Activated T-cell treated with anti-CD3 and anti-CD28 coated beads, Interleukin-2, amount 50 U/mL, for 1 hour (primary cell): ENCODE measurements around the gene LHB.

Experiments used
- DNase-seq: peaks from one replicate; pipeline ENCODE4 v3.0.0-alpha.2; 2020

Gene LHB

GRCh38 chr19:48970923-48971395 is 45.9 kb downstream of the LHB start:
- peak; percentile 83 for DNase-seq

- DNase-seq, result no peak
These were observed 46.6 kb downstream of the LHB start for GRCh38 chr19:48970139-48970766.

- no peak for DNase-seq
These were observed 47.4 kb downstream of the LHB start for GRCh38 chr19:48969276-48970138.

GRCh38 chr19:48968813-48969218 is 48.1 kb downstream of the LHB start:
- DNase-seq, result no peak

GRCh38 chr19:48968179-48968661 is 48.7 kb downstream of the LHB start:
- no peak for DNase-seq

DNA sequence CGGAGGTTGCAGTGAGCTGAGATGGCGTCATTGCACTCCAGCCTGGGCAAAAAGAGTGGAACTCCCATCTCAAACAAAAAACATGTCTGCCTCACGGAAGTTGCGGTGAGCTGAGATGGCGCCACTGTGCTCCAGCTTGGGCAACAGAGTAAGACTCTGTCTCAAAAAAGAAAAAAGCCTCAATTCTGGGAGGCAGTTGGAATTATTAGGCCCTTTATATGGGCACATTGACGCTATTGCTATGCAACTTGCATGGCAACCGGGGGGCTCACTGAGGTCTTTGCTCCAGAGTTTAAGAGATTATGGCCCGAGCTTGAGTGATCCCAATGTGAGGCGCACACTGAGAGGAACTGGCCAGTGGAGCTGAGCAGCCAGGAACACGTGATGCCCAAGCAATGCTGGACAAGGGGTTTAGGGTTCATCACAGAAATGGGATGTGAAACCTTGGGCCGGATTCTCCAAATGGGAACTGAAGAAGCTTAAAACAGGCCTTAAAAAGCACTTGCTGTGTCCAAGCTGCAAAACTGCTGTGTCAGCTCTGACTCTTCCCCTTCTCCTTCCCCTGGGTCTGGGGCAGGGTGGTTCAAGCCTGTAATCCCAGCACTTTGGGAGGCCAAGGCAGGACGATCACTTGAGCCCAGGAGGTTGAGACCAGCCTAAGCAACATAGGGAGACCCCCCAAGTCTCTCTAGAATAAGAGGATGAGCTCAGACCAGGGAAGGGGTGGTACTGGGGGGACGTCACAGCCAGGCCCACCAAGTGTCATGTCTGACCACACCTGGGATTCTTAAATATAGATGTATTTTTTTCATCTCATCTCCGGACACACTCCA is 49.3 kb downstream of the LHB start:
- DNase-seq, result no peak

DNA sequence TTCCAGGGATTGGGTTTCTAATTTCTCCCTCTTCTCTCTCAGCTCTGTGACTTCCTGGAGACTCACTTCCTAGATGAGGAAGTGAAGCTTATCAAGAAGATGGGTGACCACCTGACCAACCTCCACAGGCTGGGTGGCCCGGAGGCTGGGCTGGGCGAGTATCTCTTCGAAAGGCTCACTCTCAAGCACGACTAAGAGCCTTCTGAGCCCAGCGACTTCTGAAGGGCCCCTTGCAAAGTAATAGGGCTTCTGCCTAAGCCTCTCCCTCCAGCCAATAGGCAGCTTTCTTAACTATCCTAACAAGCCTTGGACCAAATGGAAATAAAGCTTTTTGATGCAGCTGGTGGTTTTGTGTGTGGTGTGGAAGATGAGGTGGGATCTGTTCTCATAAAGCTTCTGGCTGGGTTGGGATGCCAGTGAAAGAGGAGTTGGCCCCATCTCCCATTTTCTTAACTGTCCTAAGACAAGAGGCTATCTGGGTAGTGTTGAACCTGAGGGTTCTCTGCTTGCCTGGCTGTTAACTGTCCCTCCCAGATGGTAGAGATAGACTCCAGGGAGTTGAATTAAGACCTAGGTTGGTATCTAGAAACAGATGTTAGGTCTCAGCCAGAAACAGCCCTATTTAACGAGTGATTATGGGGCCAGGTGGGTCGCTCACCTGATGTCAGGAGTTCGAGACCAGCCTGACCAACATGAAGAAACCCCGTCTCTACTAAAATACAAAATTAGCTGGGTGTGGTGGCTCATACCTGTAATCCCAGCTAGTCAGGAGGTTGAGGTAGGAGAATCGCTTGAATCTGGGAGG is 50.1 kb downstream of the LHB start:
- DNase-seq, result no peak
